NCI-H748 treated with DMSO at 0.1 percent for 48 hours (cell line): Measurements from ENCODE around the gene TAS2R13.

Experiments
- DNase-seq: peaks from one replicate; lab custom pipeline; 2025; lab: John Stamatoyannopoulos, UW

Gene TAS2R13, protein sequence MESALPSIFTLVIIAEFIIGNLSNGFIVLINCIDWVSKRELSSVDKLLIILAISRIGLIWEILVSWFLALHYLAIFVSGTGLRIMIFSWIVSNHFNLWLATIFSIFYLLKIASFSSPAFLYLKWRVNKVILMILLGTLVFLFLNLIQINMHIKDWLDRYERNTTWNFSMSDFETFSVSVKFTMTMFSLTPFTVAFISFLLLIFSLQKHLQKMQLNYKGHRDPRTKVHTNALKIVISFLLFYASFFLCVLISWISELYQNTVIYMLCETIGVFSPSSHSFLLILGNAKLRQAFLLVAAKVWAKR

GRCh38 chr12:10909462-10909861 lies at the start of gene TAS2R13:
Gene TAS2R13, minus strand, starts transcription at chr12:10909562. Its CDS starts 264 bp downstream, at chr12:10909298.
- no peak for DNase-seq

DNA sequence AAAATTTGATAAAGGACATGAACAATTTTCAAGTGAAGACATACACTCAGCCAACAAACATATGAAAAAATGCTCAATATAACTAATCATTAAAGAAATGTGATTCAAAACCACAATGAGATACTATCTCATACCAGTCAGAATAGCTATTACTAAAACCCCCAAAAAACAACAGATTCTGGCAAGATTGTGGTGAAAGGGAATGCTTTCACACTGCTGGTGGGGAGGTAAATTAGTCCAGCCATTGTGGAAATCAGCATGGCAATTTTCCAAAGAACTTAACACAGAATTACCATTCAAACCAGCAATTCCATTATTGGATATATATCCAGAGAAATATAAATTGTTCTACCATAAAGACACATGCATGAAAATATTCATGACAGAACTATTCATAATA lies 48.4 kb upstream of the TAS2R13 start:
- DNase-seq: no peak

DNA sequence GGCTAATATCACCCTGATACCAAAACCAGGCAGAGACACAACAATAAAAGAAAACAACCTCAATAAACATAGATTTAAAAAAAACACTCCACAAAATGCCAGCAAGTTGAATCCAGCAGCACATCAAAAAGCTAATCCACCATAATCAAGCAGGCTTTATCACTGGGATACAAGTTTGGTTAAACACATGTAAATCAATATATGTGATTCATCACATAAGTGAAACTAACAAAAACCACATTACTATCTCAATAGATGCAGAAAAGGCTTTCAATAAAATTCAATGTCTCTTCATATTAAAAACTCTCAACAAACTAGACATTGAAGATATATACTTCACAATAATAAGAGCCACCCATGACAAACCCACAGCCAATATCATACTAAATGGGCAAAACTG lies 46.7 kb upstream of the TAS2R13 start:
- DNase-seq: no peak

DNA sequence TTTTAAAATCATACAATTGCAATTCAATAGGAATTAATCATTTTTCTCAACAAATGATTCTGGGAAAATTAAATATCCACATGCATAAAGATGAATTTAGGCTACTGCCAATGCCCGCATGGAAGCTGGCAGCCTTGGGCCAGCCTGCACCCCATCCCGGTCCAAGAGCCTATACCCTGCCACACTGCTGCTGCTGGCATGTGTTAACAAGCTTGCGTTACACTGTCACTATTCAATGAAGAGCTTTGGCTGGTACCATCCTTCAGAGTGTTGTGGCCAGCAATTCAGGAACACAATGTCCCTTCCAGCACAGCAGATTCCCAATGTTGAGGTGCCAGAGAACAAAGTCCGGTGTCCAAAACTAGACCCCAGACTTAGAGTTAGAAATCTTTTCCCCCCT lies 43.3 kb upstream of the TAS2R13 start:
- no peak for DNase-seq

GRCh38 chr12:10943167-10943566 lies 33.8 kb upstream of the TAS2R13 start:
- DNase-seq: no peak

DNA sequence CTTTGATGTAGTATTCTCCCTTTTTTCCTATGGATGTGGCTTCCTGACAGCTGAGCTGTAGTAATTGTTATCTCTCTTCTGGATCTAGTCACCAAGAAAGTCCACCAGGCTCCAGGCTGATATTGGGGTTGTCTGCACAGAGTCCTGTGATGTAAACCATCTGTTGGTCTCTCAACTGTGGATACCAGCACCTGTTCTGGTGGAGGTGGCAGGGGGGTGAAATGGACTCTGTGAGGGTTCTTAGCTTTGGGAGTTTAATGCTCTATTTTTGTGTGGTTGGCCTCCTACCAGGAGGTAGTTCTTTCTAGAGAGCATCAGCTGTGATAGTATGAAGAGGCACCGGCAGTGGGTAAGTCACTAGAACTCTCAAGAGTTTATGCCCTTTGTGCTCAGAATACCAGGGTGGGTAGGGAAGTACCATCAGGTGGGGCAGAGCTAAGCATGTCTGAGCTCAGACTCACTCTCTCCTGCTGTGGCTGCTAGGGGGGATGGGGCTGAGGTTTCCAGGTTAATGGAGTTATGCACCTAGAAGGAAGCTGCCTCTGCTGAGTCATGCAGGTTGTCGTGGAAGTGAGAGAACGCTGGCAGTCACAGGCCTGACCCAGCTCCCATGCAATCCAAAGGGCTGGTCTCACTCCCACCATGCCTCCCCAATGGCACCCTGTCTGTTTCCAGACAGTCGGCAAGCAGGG lies 32.7 kb upstream of the TAS2R13 start:
- no peak for DNase-seq

DNA sequence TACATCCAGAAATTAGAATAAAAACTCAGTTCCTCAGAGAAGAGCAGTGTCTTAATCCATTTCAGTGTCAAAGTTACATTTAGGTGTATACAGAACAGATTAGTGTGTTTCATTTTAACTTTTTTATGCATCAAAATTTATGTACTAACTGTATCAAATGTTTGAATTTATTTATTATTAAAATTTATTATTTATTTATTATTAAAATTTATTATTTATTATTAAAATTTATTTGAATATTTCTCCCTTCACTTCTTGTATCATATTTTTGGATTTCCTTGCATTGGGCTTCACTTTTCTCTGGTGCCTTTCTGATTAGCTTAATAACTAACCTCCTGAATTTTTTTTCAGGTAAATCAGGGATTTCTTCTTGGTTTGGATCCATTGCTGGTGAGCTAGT lies 32.0 kb upstream of the TAS2R13 start:
- no peak for DNase-seq

DNA sequence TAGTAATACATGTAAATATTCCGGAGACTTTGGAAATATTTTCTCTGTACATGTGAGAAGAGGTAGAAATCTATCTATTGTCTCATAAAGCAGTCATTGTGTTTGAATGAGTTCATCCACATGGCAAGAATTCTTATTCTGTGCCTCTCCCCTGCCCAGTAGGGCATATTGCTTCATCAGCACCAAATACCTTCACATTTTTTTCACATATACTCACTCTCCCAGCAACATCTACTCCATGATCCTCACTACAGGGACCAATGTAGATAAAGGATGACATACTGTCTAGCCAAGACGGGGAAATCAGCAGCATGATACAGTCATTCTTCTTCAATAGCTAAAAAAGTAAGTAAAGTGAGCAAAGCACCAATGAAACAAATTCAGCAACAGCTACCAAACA lies 31.0 kb upstream of the TAS2R13 start:
- no peak for DNase-seq

- no peak for DNase-seq
Observed at GRCh38 chr12:10939163-10939562, 29.8 kb upstream of the TAS2R13 start, which contains the start of gene TAS2R14. Gene TAS2R14, minus strand, starts transcription at chr12:10939263. Its CDS starts 56 bp downstream, at chr12:10939207.

GRCh38 chr12:10936506-10936905 lies 27.1 kb upstream of the TAS2R13 start:
- DNase-seq: no peak

DNA sequence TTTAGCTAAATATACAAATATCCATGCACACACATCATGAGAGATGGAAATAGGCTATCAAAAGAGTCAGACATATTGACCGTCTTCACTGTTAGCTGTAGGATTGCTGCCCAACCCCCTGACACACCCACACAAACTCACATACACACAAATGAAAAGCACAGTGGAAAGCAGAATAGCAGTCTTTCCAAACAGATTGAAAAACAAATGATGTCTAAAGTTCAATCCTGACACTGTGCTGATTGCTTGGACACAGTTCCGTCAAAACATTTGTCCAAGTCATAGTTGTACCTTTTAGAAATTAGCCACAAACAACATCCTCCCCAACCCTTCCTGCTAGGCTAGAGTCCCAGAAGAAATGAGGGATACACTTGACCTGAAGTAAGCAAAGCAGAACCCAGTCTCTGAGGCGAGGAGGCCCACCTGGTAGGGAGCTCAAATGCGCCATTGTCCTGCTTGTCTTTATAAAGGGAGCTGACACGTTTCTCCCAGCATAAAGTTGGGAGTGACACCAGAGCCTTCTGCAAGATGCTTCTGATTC lies 19.5 kb upstream of the TAS2R13 start, which contains the start of gene PRH2:
Gene PRH2 (plus strand): TSS at position 491 of the 541 bp plus-strand sequence. CDS start 38 bp downstream, at position 529.
- DNase-seq: no peak

- no peak for DNase-seq
Observed at GRCh38 chr12:10926269-10926668, 16.9 kb upstream of the TAS2R13 start.

DNA sequence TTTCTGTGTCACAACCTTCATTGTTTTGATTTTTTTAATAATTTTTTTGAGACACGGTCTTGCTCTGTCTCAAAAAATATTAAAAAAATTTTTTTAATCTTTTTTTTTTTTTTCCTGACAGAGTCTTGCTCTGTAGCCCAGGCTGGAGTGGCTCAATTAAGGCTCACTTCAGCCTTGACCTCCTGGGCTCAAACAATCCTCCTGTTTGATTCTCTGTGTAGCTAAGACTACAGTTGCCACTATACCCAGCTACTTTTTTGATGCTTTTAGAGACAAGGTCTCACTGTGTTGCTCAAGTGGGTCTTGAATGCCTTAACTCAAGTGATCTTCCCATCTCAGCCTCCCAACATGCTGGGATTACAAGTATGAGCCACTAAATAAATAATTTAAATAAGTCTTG lies 10.4 kb upstream of the TAS2R13 start:
- no peak for DNase-seq

DNA sequence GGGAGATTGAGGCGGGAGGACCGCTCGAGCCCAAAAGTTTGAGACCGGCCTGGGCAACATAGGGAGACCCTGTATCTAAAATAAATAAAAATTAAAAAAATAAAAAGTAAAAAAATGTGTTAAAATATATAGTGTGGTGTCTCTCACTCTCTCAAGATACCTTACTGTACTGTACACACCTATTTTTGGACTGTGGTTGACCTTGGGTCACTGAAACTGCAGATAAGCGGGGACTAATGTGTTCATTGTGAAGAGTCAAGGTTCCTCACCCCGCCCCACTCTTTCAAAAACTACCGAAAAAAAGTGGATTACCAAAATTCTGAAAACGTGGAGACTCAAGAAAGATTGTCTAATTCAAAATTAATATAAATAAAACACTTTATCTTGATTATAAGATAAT lies 1.0 kb upstream of the TAS2R13 start:
- DNase-seq: no peak

GRCh38 chr12:10904686-10905085 lies 4.7 kb downstream of the TAS2R13 start:
- no peak for DNase-seq

DNA sequence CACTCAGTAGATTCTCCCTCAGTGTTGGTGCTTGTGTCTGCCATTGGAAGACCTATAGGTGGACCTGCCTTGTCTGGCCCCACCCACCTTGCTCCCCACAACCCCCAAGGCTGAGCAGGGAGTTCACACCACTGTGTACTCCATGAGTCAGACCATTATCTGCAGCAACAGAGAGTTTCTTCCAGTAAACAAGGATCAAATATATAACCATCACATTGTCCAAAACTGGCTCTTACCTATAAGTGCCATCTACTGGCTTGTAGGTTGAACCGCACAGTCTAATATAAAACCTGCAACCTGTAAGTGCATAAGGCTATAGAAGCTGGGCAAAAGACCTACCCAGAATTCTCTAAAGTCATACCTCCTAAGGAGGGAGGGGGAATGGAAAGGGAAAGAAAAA lies 7.9 kb downstream of the TAS2R13 start:
- no peak for DNase-seq

DNA sequence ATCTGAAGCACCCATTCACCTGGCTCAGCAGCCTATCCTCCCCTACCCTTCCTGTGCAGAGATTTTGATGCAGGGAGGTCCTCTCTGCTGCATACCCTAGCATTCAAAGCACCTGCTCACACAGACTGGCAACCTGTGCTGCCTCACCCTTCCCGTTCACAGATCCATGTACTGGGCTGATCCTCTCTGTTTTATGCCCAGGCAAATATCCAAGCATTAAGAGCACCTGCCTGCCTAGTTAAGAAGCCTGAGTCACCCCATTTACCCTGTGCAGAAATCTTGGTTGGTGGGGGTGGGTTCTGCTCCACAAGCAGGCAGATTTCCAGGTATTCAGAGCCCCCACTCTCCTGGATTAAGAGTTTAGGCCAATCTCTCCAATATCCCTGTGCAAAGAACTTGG lies 8.4 kb downstream of the TAS2R13 start:
- DNase-seq: no peak

DNA sequence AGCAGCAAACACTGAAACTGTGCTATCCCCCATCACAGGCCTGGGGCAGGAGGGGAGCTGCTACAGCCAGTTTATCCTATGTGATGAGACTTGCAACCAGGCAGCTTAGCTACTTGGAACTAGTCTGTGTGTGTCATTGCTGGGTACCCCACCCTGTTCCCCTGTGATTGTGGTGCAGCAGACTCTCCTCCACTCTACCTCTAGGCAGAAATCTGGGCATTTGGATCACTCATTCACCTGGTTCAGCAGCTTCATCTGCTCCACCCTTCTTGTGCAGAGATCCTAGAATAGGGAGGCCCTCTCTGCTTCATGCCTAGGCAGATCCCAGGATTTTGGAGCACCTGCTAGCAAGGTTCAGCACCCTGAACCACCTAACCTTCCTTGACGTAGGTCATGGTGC lies 8.8 kb downstream of the TAS2R13 start:
- DNase-seq: no peak

DNA sequence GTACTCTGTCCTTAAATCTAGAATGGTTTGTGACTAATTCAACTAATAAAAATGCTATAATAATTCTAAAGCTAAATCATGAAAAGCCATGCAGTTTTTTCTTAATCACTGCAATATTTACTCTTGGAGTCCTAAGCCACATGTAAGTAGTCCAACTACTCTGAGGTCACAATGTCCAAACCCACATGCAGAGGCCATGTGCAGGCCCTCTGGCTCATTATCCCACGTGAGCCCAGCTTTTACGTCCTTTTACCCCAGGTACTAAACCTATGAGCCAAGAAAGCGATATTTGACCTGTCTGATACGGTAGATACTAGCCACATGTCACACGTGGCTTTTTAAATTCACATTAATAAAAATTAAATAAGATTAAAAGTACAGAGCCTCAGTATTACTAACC lies 12.5 kb downstream of the TAS2R13 start:
- DNase-seq: no peak

- DNase-seq: no peak
Observed at GRCh38 chr12:10891937-10892336, 17.4 kb downstream of the TAS2R13 start.

DNA sequence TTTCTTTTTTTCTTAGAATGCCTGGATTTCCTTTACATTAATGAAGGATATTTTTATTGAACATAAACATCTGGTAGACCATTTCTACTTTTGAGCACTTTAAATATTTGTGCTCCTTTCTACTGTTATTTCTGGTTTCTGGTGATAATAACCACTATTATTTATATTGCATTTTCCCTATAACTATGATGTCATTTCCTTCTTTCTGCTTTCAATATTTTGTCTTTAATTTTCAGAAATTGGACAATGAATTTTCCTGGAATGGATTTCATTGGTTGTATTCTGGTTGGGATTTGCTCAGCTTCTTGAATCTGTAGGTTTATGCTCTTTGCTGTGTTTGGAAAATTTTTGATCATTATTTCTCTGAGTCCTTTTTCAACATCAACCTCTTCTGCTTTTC lies 20.1 kb downstream of the TAS2R13 start:
- no peak for DNase-seq

DNA sequence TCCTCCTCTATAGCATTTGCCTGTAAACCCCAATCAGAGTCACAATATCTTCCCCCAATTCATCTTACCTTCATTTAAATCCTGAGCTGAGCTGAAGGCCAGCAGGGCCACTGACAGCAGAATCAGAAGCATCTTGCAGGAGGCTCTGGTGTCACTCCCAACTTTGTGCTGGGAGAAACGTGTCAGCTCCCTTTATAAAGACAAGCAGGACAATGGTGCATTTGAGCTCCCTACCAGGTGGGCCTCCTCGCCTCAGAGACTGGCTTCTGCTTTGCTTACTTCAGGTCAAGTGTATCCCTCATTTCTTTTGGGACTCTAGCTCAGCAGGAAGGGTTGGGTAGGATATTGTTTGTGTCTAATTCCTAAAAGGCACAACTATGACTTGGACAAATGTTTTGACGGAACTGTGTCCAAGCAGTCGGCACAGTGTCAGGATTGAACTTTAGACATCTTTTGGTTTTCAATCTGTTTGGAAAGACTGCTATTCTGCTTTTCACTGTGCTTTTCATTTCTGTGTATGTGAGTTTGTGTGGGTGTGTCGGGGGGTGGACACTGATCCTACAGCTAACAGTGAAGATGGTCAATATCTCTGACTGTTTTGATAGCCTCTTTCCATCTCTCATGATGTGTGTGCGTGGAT lies 25.2 kb downstream of the TAS2R13 start, which contains the start of gene PRH1:
Gene PRH1 (minus strand): TSS at position 170 of the 640 bp plus-strand sequence. CDS start 38 bp downstream, at position 132.
- no peak for DNase-seq

GRCh38 chr12:10873378-10873777 lies 36.0 kb downstream of the TAS2R13 start:
- no peak for DNase-seq
